B cell (primary cell): ENCODE measurements around the gene TIRAP.

Experiments
- EZH2 ChIP-seq: IDR thresholded peaks from 2 replicates; pipeline ENCODE4 v1.6.1; 2012; ENCODE audit warnings: borderline replicate concordance, low read depth, mild to moderate bottlenecking, moderate library complexity, low read length; ENCODE audit not compliant: insufficient read depth, poor library complexity, severe bottlenecking
- TF ChIP-seq, protein P1 (sequence below): fragments of 200-600 bp; IDR thresholded peaks from one replicate; pipeline ENCODE4 v1.8.0; 2022; ENCODE audit warnings: antibody characterized with exemption, mild to moderate bottlenecking

DNA sequence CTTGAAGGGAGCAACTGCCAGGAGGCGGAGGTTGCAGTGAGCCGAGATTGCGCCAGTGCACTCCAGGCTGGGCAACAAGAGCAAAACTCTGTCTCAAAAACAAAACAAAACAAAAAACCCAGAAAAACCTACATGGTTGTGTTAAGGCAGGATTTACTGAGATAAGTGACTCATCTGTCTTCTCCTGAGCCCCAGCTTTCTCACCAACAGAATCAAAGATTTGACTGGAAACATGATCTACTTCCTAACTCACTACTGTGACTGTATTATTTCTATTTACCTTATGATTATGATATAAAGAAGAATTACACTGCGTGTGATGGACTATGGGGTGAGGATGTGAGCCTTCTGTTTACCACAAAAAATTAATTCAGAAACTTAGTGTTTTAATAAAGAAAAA lies 49.5 kb upstream of the TIRAP start:
- TF ChIP-seq, protein P1, sequence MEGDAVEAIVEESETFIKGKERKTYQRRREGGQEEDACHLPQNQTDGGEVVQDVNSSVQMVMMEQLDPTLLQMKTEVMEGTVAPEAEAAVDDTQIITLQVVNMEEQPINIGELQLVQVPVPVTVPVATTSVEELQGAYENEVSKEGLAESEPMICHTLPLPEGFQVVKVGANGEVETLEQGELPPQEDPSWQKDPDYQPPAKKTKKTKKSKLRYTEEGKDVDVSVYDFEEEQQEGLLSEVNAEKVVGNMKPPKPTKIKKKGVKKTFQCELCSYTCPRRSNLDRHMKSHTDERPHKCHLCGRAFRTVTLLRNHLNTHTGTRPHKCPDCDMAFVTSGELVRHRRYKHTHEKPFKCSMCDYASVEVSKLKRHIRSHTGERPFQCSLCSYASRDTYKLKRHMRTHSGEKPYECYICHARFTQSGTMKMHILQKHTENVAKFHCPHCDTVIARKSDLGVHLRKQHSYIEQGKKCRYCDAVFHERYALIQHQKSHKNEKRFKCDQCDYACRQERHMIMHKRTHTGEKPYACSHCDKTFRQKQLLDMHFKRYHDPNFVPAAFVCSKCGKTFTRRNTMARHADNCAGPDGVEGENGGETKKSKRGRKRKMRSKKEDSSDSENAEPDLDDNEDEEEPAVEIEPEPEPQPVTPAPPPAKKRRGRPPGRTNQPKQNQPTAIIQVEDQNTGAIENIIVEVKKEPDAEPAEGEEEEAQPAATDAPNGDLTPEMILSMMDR = no peak
- TF ChIP-seq EZH2 = no peak
